DMS53 treated with DMSO at 0.1 percent for 48 hours (cell line): ENCODE results near the gene MORN4.
"Not testable (repeated sequence)": the region's sequence is repeated elsewhere in the genome, so short reads cannot be mapped to it uniquely, and the experiment has no call there.

Experiments
- DNase-seq: peaks from one replicate; lab custom pipeline; 2025; ENCODE audit not compliant: unreplicated experiment; lab: John Stamatoyannopoulos, UW

MORN4 gene

GRCh38 chr10:97632949-97633884 is at the start of gene MORN4:
TSS of gene MORN4 (minus strand) at chr10:97633500. CDS start at chr10:97619653, 13,847 bp downstream.
- DNase-seq, result peak; percentile 96

GRCh38 chr10:97682042-97682441 is 48.7 kb upstream of the MORN4 start:
- no peak for DNase-seq

- DNase-seq, result no peak
These were observed 46.3 kb upstream of the MORN4 start for GRCh38 chr10:97679594-97679993.

- DNase-seq, result peak; percentile 83
These were observed 43.7 kb upstream of the MORN4 start for GRCh38 chr10:97676770-97677581.

GRCh38 chr10:97675222-97675621 is 41.9 kb upstream of the MORN4 start:
- no peak for DNase-seq

GRCh38 chr10:97673736-97674525 is 40.6 kb upstream of the MORN4 start:
- DNase-seq, result no peak

GRCh38 chr10:97669571-97669970 is 36.3 kb upstream of the MORN4 start:
- DNase-seq, result no peak

GRCh38 chr10:97667463-97667862 is 34.2 kb upstream of the MORN4 start:
- DNase-seq, result no peak

GRCh38 chr10:97666992-97667391 is 33.7 kb upstream of the MORN4 start:
- no peak for DNase-seq

GRCh38 chr10:97664282-97664850 is 31.1 kb upstream of the MORN4 start:
- DNase-seq, result no peak

- no peak for DNase-seq
These were observed 26.3 kb upstream of the MORN4 start for GRCh38 chr10:97659589-97659988.

- no peak for DNase-seq
These were observed 23.5 kb upstream of the MORN4 start for GRCh38 chr10:97656777-97657176.

- DNase-seq, result no peak
These were observed 18.5 kb upstream of the MORN4 start for GRCh38 chr10:97651773-97652172.

- no peak for DNase-seq
These were observed 17.4 kb upstream of the MORN4 start for GRCh38 chr10:97650726-97651125.

- DNase-seq, result not testable (repeated sequence)
These were observed 16.1 kb upstream of the MORN4 start for GRCh38 chr10:97649405-97649750.

GRCh38 chr10:97648562-97649404 is 15.5 kb upstream of the MORN4 start:
- DNase-seq, result peak; percentile 96

- no peak for DNase-seq
These were observed 14.3 kb upstream of the MORN4 start for GRCh38 chr10:97647556-97647955.

- DNase-seq, result no peak
These were observed 11.6 kb upstream of the MORN4 start for GRCh38 chr10:97644936-97645335.

GRCh38 chr10:97643441-97643985 is 10.2 kb upstream of the MORN4 start:
- DNase-seq, result peak; percentile 40
